NT2/D1 (cell line): ENCODE data around the gene KCNQ1.

ENCODE experiments used
- DNase-seq: peaks from one replicate; pipeline ENCODE4 v3.0.0-alpha.2; 2011; ENCODE audit warnings: low read depth, low spot score
- H3K27me3 ChIP-seq: 2 replicates; pipeline ENCODE4 v1.6.0; 2011; ENCODE audit warnings: mild to moderate bottlenecking; ENCODE audit not compliant: insufficient read length, insufficient read depth
- H3K36me3 ChIP-seq: 2 replicates; pipeline ENCODE4 v1.6.1; 2011; ENCODE audit warnings: mild to moderate bottlenecking, low read length, mixed read lengths; ENCODE audit not compliant: insufficient read depth, insufficient read length
- H3K4me1 ChIP-seq: 2 replicates; pipeline ENCODE4 v1.5.1; 2011; ENCODE audit not compliant: insufficient read depth, insufficient read length
- H3K4me3 ChIP-seq: 2 replicates; pipeline ENCODE4 v1.5.1; 2011; ENCODE audit warnings: low read depth; ENCODE audit not compliant: insufficient read length
- H3K9ac ChIP-seq: 2 replicates; pipeline ENCODE4 v1.6.0; 2011; ENCODE audit warnings: low read depth; ENCODE audit not compliant: insufficient read length
- H3K9me3 ChIP-seq: 2 replicates; pipeline ENCODE4 v1.5.1; 2011; ENCODE audit warnings: mild to moderate bottlenecking, low read length; ENCODE audit not compliant: insufficient read depth
- SUZ12 ChIP-seq: IDR thresholded peaks from 2 replicates; pipeline ENCODE4 v1.6.1; 2011; ENCODE audit not compliant: insufficient read length, insufficient read depth; ENCODE audit errors: extremely low read depth
- YY1 ChIP-seq: IDR thresholded peaks from 2 replicates; pipeline ENCODE4 v1.6.1; 2011; ENCODE audit not compliant: insufficient read length, insufficient read depth
- ZNF274 ChIP-seq: IDR thresholded peaks from 2 replicates; pipeline ENCODE4 v1.6.1; 2011; ENCODE audit warnings: mild to moderate bottlenecking, low read depth, low read length

The KCNQ1 gene

GRCh38 chr11:2690596-2691354, 246.0 kb downstream of the KCNQ1 start:
- H3K27me3 ChIP-seq = peaks cover 9% of the 10 kb centered on the region
- DNase-seq = peak; percentile 49
- peaks cover 74% of the 10 kb centered on the region for H3K4me1 ChIP-seq
- H3K9ac ChIP-seq = peak overlapping the region; percentile 11
- peaks cover 7% of the 10 kb centered on the region for H3K36me3 ChIP-seq
- no peak for TF ChIP-seq YY1
- no peak for TF ChIP-seq ZNF274
- no peak for TF ChIP-seq SUZ12
- no peak overlapping the region for H3K4me3 ChIP-seq
- H3K9me3 ChIP-seq = no peaks in the 10 kb centered on the region

DNA sequence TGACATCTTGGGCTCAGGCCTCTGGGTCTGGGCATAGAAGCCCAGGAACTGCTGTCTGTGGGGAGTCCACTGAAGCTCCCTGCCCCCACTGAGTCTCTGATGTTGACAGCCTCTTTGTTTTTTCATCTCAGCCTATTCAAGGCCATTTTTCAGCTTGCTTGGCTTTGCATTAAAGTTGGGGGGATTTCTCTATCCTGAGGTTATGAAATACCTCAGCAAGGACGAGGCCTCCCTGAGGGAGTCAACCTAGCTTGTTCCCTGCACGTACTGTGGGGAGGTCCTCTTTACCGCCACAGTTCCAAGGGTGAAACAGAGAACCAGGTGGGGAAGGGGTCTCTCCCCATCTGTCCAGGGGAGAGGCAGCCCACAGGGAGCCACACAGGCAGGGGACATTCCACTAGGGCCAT, 246.6 kb downstream of the KCNQ1 start:
- no peaks in the 10 kb centered on the region for H3K9me3 ChIP-seq
- DNase-seq = no peak
- peaks cover 10% of the 10 kb centered on the region for H3K36me3 ChIP-seq
- TF ChIP-seq YY1 (no peak), SUZ12 (no peak), ZNF274 (no peak)
- H3K27me3 ChIP-seq = peaks cover 12% of the 10 kb centered on the region
- no peak overlapping the region for H3K4me3 ChIP-seq
- H3K4me1 ChIP-seq = peaks cover 74% of the 10 kb centered on the region
- peak overlapping the region; percentile 11 for H3K9ac ChIP-seq

GRCh38 chr11:2691991-2692875, 247.4 kb downstream of the KCNQ1 start:
- no peak for DNase-seq
- Histone ChIP-seq H3K27me3 (peaks cover 18% of the 10 kb centered on the region), H3K4me1 (peaks cover 72% of the 10 kb centered on the region), H3K9ac (no peak overlapping the region), H3K36me3 (peaks cover 10% of the 10 kb centered on the region), H3K9me3 (no peaks in the 10 kb centered on the region), H3K4me3 (no peak overlapping the region)
- TF ChIP-seq SUZ12 = no peak
- no peak for TF ChIP-seq YY1
- TF ChIP-seq ZNF274 = no peak

- H3K9ac ChIP-seq = peak overlapping the region; percentile 78
- peaks cover 59% of the 10 kb centered on the region for H3K4me1 ChIP-seq
- DNase-seq = peak; percentile 98
- peaks cover 2% of the 10 kb centered on the region; the same call in 1 of the 2 replicates for H3K9me3 ChIP-seq
- peaks cover 10% of the 10 kb centered on the region for H3K36me3 ChIP-seq
- H3K4me3 ChIP-seq = peak overlapping the region; percentile 21
- TF ChIP-seq ZNF274 = no peak
- TF ChIP-seq SUZ12 = no peak
- no peak for TF ChIP-seq YY1
- peaks cover 32% of the 10 kb centered on the region for H3K27me3 ChIP-seq
Observed at GRCh38 chr11:2693271-2694261, 248.8 kb downstream of the KCNQ1 start.

- Histone ChIP-seq H3K9ac (peak overlapping the region; percentile 78), H3K4me1 (peaks cover 50% of the 10 kb centered on the region), H3K9me3 (peaks cover 10% of the 10 kb centered on the region; the same call in 1 of the 2 replicates), H3K36me3 (peaks cover 10% of the 10 kb centered on the region), H3K4me3 (no peak overlapping the region), H3K27me3 (peaks cover 31% of the 10 kb centered on the region)
- no peak for DNase-seq
- TF ChIP-seq YY1 (no peak), ZNF274 (no peak), SUZ12 (no peak)
Observed at GRCh38 chr11:2694495-2694894, 249.7 kb downstream of the KCNQ1 start.
